DOHH2 (cell line): ENCODE results near the gene HSPBP1.

Experiments
- CTCF ChIP-seq: fragments of 200-600 bp; sonication (generic); IDR thresholded peaks from one replicate; pipeline ENCODE4 v1.5.1; 2014; ENCODE audit warnings: antibody characterized with exemption, mild to moderate bottlenecking, low read depth, low read length; ENCODE audit not compliant: poor library complexity, severe bottlenecking
- EZH2phosphoT487 ChIP-seq: fragments of 200-600 bp; sonication (generic); IDR thresholded peaks from 2 replicates; pipeline ENCODE4 v1.6.1; 2017; ENCODE audit warnings: borderline replicate concordance, mild to moderate bottlenecking, antibody characterized with exemption, low read length, moderate library complexity, mixed read lengths

- no peak for TF ChIP-seq CTCF
- TF ChIP-seq EZH2phosphoT487: no peak
These were observed 7.8 kb downstream of the HSPBP1 start for GRCh38 chr19:55272142-55272541.
